T-helper 1 cell treated with Interleukin-12 subunit alpha and Interleukin-12 subunit beta and Interleukin-4 antibody, amounts not matched to agents 30 ng/mL and 1 ng/mL, for 36 hours (primary cell): Measurements from ENCODE around the gene DUXA. TPM values are rescaled to one million over a fixed set of nuclear protein-coding genes. Genes with fewer than 3 reads are reported as not detected.

Experiments
- intact Hi-C: fragments of 100-400 bp; cut with micrococcal nuclease; formaldehyde crosslinking; loops from one replicate; pipeline ENCODE4 v1.15.1; 2024
- total RNA-seq: library from RNA; stranded (reverse); gene quantifications from 2 replicates; pipeline ENCODE4 v1.2.3, GENCODE V29; 2022

DUXA gene
- total RNA-seq, 1 donor from 2014 or later: not detected

- intact Hi-C loops: no loop called here
Observed at GRCh38 chr19:57106722-57107235, 60.5 kb downstream of the DUXA start.

GRCh38 chr19:57105976-57106721, 61.1 kb downstream of the DUXA start:
- intact Hi-C loops: loop anchor here (2.0 kb wide), 1 partner anchor 1049 kb away; no protein-coding TSS in a partner anchor

Other genes with a start within 250 kb of the DUXA start
- gene USP29, start 47.5 kb downstream of the DUXA start, total RNA-seq: not detected in 2 replicates
- gene ZIM3, start 22.3 kb downstream of the DUXA start, total RNA-seq: not detected in 2 replicates
- 28.5 and 33.6 TPM in 2 replicates for gene ZNF264, start 24.0 kb upstream of the DUXA start, total RNA-seq
- 0.32 and 0.42 TPM in 2 replicates for gene AURKC, start 63.5 kb upstream of the DUXA start, total RNA-seq
- gene ZNF805, start 73.1 kb upstream of the DUXA start, total RNA-seq: 9.4 and 10.9 TPM in 2 replicates
- gene ZNF460, start 113.0 kb upstream of the DUXA start, total RNA-seq: 42.0 and 44.9 TPM in 2 replicates
- 7.8 and 8.5 TPM in 2 replicates for gene ZNF543, start 153.0 kb upstream of the DUXA start, total RNA-seq
- gene ZNF304, start 183.8 kb upstream of the DUXA start, total RNA-seq: 8.5 and 9.7 TPM in 2 replicates
- gene TRAPPC2B, start 196.1 kb upstream of the DUXA start, total RNA-seq: 6.4 and 6.8 TPM in 2 replicates
- 2.0 and 3.9 TPM in 2 replicates for gene ZNF547, start 196.1 kb upstream of the DUXA start, total RNA-seq
- 23.7 and 24.5 TPM in 2 replicates for gene ZNF548, start 222.4 kb upstream of the DUXA start, total RNA-seq
- 13.6 and 15.0 TPM in 2 replicates for gene ZNF17, start 243.7 kb upstream of the DUXA start, total RNA-seq